Prostate gland (tissue), 2 donors: ENCODE results near the gene PSD4. TPM values are rescaled to one million over a fixed set of nuclear protein-coding genes. Genes with fewer than 3 reads are reported as not detected.

ENCODE experiments used
- DNase-seq: peaks from one replicate; pipeline ENCODE4 v3.0.0-alpha.2; 2019; ENCODE audit warnings: low spot score
- H3K27ac ChIP-seq, 2 donors: fragments of 200-600 bp; sonication (generic); 2 replicates each; pipeline ENCODE4 v1.5.1; 2017 to 2019
- H3K27me3 ChIP-seq: fragments of 200-600 bp; sonication (generic); replicated peaks from 2 replicates; pipeline ENCODE4 v1.5.1; 2019; ENCODE audit not compliant: insufficient read depth
- H3K36me3 ChIP-seq, 2 donors: fragments of 200-600 bp; sonication (generic); 1 replicate in 1 of 2; 2 replicates in 1 of 2; pipeline versions ENCODE4 v1.5.1 to v1.8.1; 2017 to 2019
- H3K4me1 ChIP-seq: fragments of 200-600 bp; sonication (generic); replicated peaks from 2 replicates; pipeline ENCODE4 v1.5.1; 2019
- H3K4me3 ChIP-seq, 2 donors: fragments of 200-600 bp; sonication (generic); 2 replicates each; pipeline ENCODE4 v1.5.1; 2017 to 2019
- H3K9me3 ChIP-seq: fragments of 200-600 bp; sonication (generic); 2 replicates; pipeline ENCODE4 v1.5.1; 2017
- CTCF ChIP-seq, 4 experiments: fragments of 200-600 bp in 2 of 4; fragments of 450-650 bp in 2 of 4; sonication (generic) in 2 of 4; IDR thresholded peaks; 1 replicate in 3 of 4; 2 replicates in 1 of 4; pipeline ENCODE4 v1.5.1; 2016 to 2019; ENCODE audit warnings: antibody characterized with exemption in 4 of 4, mild to moderate bottlenecking in 2 of 4, moderate library complexity in 2 of 4
- POLR2A ChIP-seq: fragments of 450-650 bp; IDR thresholded peaks from one replicate; pipeline ENCODE4 v1.6.1; 2016; ENCODE audit warnings: antibody characterized with exemption, mild to moderate bottlenecking
- POLR2AphosphoS5 ChIP-seq: sonication (generic); formaldehyde crosslinking; IDR thresholded peaks from one replicate; pipeline ENCODE4 v1.6.1; 2017; ENCODE audit warnings: antibody characterized with exemption
- WGBS: methylation state at CpG from one replicate; pipeline ENCODE4 v1.1.5; 2018; 5-methylcytosine and 5-hydroxymethylcytosine counted together
- intact Hi-C: fragments of 100-400 bp; cut with DNase I; formaldehyde crosslinking; loops from one replicate; pipeline ENCODE4 v1.14.2; 2022
- total RNA-seq, 2 donors: library from RNA; depleted of rRNA; stranded (reverse); fragments of >200 nt; gene quantifications; one replicate each; pipeline ENCODE4 v1.1.0, GENCODE V29; 2016

The PSD4 gene
- total RNA-seq, 2 donors from 2014 or later: 139 to 221 TPM

DNA sequence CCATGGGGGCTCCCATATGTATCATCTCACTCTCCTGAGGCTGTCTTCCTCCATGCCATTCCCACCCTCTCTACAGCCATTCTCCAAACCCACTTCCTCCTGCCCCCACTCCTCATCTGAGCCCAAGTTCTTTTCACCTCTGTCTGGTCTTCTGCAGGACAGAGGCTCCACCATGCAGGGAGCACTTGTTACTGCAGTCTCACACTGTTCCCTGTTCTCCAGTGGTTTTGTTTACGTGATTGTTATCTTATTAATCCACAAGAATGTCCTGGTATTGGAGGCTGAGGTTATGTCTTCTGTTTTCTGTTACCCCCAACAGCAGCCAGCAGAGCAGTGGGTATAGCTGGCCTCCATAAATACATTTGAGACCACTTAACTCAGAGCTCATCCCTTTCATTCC lies 53.5 kb downstream of the PSD4 start:
- H3K27ac ChIP-seq: no peak overlapping the region
- H3K4me1 ChIP-seq: no peaks in the 10 kb centered on the region
- 83% methylated on average over 1 of the region's 1 CpG for WGBS

GRCh38 chr2:113227698-113228097 lies 53.9 kb downstream of the PSD4 start:
- intact Hi-C loops: no loop called here
- no peak overlapping the region for H3K27ac ChIP-seq
- DNase-seq: no peak
- WGBS: 92% methylated on average over 3 of the region's 3 CpGs
- no peak for TF ChIP-seq CTCF (IDR thresholded peaks at IDR 0.05)
- TF ChIP-seq POLR2A: no peak
- no peak for TF ChIP-seq POLR2AphosphoS5
- no peaks in the 10 kb centered on the region for H3K27me3 ChIP-seq
- H3K36me3 ChIP-seq: no peaks in the 10 kb centered on the region
- no peak overlapping the region for H3K4me3 ChIP-seq
- H3K9me3 ChIP-seq: no peaks in the 10 kb centered on the region
- H3K4me1 ChIP-seq: no peaks in the 10 kb centered on the region

More for the DNA sequence above, 53.5 kb downstream of the PSD4 start:
- intact Hi-C loops: no loop called here
- Histone ChIP-seq H3K27me3 (no peaks in the 10 kb centered on the region), H3K9me3 (no peaks in the 10 kb centered on the region), H3K36me3 (no peaks in the 10 kb centered on the region), H3K4me3 (no peak overlapping the region)
- DNase-seq: no peak
- no peak for TF ChIP-seq POLR2A
- TF ChIP-seq POLR2AphosphoS5: no peak
- no peak for TF ChIP-seq CTCF (IDR thresholded peaks at IDR 0.05)

DNA sequence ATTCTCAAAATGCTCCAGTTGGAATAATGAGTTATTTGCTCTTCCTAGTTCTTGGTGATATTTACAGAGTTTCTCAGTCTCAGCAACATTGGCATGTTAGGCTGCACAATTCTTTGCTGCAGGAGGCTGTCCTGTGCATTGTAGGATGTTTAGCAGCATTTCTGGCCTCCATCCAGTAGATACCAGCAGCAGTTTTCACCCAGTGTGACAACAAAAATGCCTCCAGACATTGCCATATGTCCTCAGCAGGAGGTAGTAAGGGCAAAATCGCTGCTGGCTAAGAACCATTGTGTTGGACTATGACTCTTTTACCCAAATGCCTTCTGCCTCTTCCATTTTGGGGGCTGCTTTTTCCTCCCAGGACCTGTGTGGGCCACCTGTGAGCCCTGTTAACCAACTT lies 54.6 kb downstream of the PSD4 start:
- no peak overlapping the region for H3K27ac ChIP-seq
- H3K27me3 ChIP-seq: no peaks in the 10 kb centered on the region
- no peak for TF ChIP-seq POLR2AphosphoS5
- TF ChIP-seq CTCF (IDR thresholded peaks at IDR 0.05): no peak
- TF ChIP-seq POLR2A: no peak
- 100% methylated on average over 1 of the region's 1 CpG for WGBS
- DNase-seq: no peak
- H3K36me3 ChIP-seq: no peaks in the 10 kb centered on the region
- H3K4me3 ChIP-seq: no peak overlapping the region
- no peaks in the 10 kb centered on the region for H3K4me1 ChIP-seq
- intact Hi-C loops: no loop called here
- no peaks in the 10 kb centered on the region for H3K9me3 ChIP-seq

GRCh38 chr2:113228991-113229716 lies 55.4 kb downstream of the PSD4 start:
- TF ChIP-seq CTCF (IDR thresholded peaks at IDR 0.05): no peak
- TF ChIP-seq POLR2A: no peak
- no peak for TF ChIP-seq POLR2AphosphoS5
- no peak for DNase-seq
- Histone ChIP-seq H3K9me3 (no peaks in the 10 kb centered on the region), H3K36me3 (no peaks in the 10 kb centered on the region), H3K4me1 (no peaks in the 10 kb centered on the region), H3K4me3 (no peak overlapping the region), H3K27me3 (no peaks in the 10 kb centered on the region), H3K27ac (no peak overlapping the region)
- WGBS: 59% methylated on average over 3 of the region's 3 CpGs
- intact Hi-C loops: no loop called here

DNA sequence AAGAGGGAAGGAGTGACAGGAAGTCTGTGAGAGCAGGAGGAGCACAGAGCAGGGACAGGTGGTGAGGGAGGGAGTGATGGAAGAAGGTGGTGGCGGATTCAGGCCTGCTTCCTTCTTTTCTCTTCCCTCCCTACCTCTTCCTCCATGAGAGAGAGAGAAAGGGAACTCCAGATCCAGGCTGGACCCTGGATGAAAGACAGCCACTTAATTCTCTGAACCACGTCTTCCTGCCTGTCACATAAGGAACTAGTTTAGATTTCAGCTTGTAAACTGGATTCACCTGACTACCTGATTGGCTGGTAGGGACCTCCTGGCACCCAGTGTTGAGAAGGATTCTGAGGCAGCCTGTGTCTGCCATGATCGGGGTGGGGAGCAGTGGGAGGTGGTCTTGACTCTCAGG lies 56.0 kb downstream of the PSD4 start:
- intact Hi-C loops: no loop called here
- no peaks in the 10 kb centered on the region for H3K27me3 ChIP-seq
- no peak overlapping the region for H3K4me3 ChIP-seq
- DNase-seq: no peak
- H3K36me3 ChIP-seq: no peaks in the 10 kb centered on the region
- no peaks in the 10 kb centered on the region for H3K4me1 ChIP-seq
- 69% methylated on average over 3 of the region's 3 CpGs for WGBS
- no peaks in the 10 kb centered on the region for H3K9me3 ChIP-seq
- H3K27ac ChIP-seq: no peak overlapping the region
- TF ChIP-seq POLR2AphosphoS5 (no peak), POLR2A (no peak), CTCF (IDR thresholded peaks at IDR 0.05) (no peak)
